ENCODE data around the gene PALS1.
"Not testable (repeated sequence)": the region's sequence is repeated elsewhere in the genome, so short reads cannot be mapped to it uniquely, and the experiment has no call there.

Gene PALS1

GRCh38 chr14:67273281-67273680 lies 32.0 kb downstream of the PALS1 start:
- no CpG with 5 or more reads among the region's 3 CpGs for WGBS (ENCODE audit: extremely low coverage, insufficient coverage, low lambda C conversion rate)

GRCh38 chr14:67276131-67276530 lies 34.9 kb downstream of the PALS1 start:
- H3K27me3 ChIP-seq (ENCODE audit: insufficient read depth, low read length, poor library complexity), result no peaks in the 10 kb centered on the region
- DNase-seq, result no peak
- H2AK5ac ChIP-seq (ENCODE audit: low read length), result no peak overlapping the region
- no peak overlapping the region for H2BK120ac ChIP-seq (ENCODE audit: low read depth, low read length)
- H3K23ac ChIP-seq (ENCODE audit: low read length), result no peak overlapping the region
- no peak overlapping the region for H4K8ac ChIP-seq (ENCODE audit: low read depth, low read length)
- H2BK5ac ChIP-seq (ENCODE audit: low read length), result no peak overlapping the region
- peaks cover 2% of the 10 kb centered on the region for H3K79me2 ChIP-seq (ENCODE audit: control insufficient read depth, insufficient read depth, low read length)
- no peak overlapping the region for H3K18ac ChIP-seq (ENCODE audit: low read length)
- H3K27ac ChIP-seq (ENCODE audit: low read depth, low read length), result no peak overlapping the region
- H3K56ac ChIP-seq (ENCODE audit: low read length), result no peak overlapping the region
- H3K79me1 ChIP-seq (ENCODE audit: low read length), result peaks cover 7% of the 10 kb centered on the region
- no peak overlapping the region for H2BK15ac ChIP-seq (replicated peaks; ENCODE audit: low read depth)
- no peak overlapping the region for H3K9ac ChIP-seq (ENCODE audit: low read length)
- H3K4ac ChIP-seq (ENCODE audit: low read depth, low read length), result no peak overlapping the region
- no peak overlapping the region for H3K4me2 ChIP-seq (ENCODE audit: low read length)
- H4K5ac ChIP-seq (ENCODE audit: low read length), result no peak overlapping the region
- no peaks in the 10 kb centered on the region for H3K4me1 ChIP-seq (ENCODE audit: control insufficient read depth, low read depth, low read length)
- no peaks in the 10 kb centered on the region for H3K36me3 ChIP-seq (ENCODE audit: control insufficient read depth, insufficient read depth, low read length)
- no peak overlapping the region for H3K4me3 ChIP-seq (ENCODE audit: low read length)

More at GRCh38 chr14:67273281-67273680, 32.0 kb downstream of the PALS1 start:
- H2AK5ac ChIP-seq (ENCODE audit: low read length); H3K27me3 ChIP-seq (ENCODE audit: insufficient read depth, low read length, poor library complexity); H3K27ac ChIP-seq (ENCODE audit: low read depth, low read length); H2BK5ac ChIP-seq (ENCODE audit: low read length); H3K23ac ChIP-seq (ENCODE audit: low read length); H4K8ac ChIP-seq (ENCODE audit: low read depth, low read length); H3K4me3 ChIP-seq (ENCODE audit: low read length); H3K79me2 ChIP-seq (ENCODE audit: control insufficient read depth, insufficient read depth, low read length); H3K4me2 ChIP-seq (ENCODE audit: low read length); H3K36me3 ChIP-seq (ENCODE audit: control insufficient read depth, insufficient read depth, low read length); H2BK120ac ChIP-seq (ENCODE audit: low read depth, low read length); H2BK15ac ChIP-seq (replicated peaks; ENCODE audit: low read depth); H3K56ac ChIP-seq (ENCODE audit: low read length); H4K5ac ChIP-seq (ENCODE audit: low read length); H3K9ac ChIP-seq (ENCODE audit: low read length); H3K4ac ChIP-seq (ENCODE audit: low read depth, low read length); H3K4me1 ChIP-seq (ENCODE audit: control insufficient read depth, low read depth, low read length); H3K18ac ChIP-seq (ENCODE audit: low read length); DNase-seq; H3K79me1 ChIP-seq (ENCODE audit: low read length): not testable (repeated sequence)

- Histone ChIP-seq H3K27me3 (ENCODE audit: insufficient read depth, low read length, poor library complexity) (no peaks in the 10 kb centered on the region), H4K8ac (ENCODE audit: low read depth, low read length) (no peak overlapping the region), H3K79me2 (ENCODE audit: control insufficient read depth, insufficient read depth, low read length) (no peaks in the 10 kb centered on the region), H3K4me1 (ENCODE audit: control insufficient read depth, low read depth, low read length) (no peaks in the 10 kb centered on the region), H3K9ac (ENCODE audit: low read length) (no peak overlapping the region), H3K23ac (ENCODE audit: low read length) (no peak overlapping the region), H3K4me3 (ENCODE audit: low read length) (no peak overlapping the region), H4K5ac (ENCODE audit: low read length) (no peak overlapping the region), H3K36me3 (ENCODE audit: control insufficient read depth, insufficient read depth, low read length) (no peaks in the 10 kb centered on the region), H2BK5ac (ENCODE audit: low read length) (no peak overlapping the region), H3K27ac (ENCODE audit: low read depth, low read length) (no peak overlapping the region), H2BK120ac (ENCODE audit: low read depth, low read length) (no peak overlapping the region), H3K79me1 (ENCODE audit: low read length) (peaks cover 2% of the 10 kb centered on the region), H3K18ac (ENCODE audit: low read length) (no peak overlapping the region), H3K56ac (ENCODE audit: low read length) (no peak overlapping the region), H2AK5ac (ENCODE audit: low read length) (no peak overlapping the region), H3K4me2 (ENCODE audit: low read length) (no peak overlapping the region), H3K4ac (ENCODE audit: low read depth, low read length) (no peak overlapping the region), H2BK15ac (replicated peaks; ENCODE audit: low read depth) (no peak overlapping the region)
- no peak for DNase-seq
- no CpG with 5 or more reads among the region's 2 CpGs for WGBS (ENCODE audit: extremely low coverage, insufficient coverage, low lambda C conversion rate)
Observed at GRCh38 chr14:67280506-67280905, 39.3 kb downstream of the PALS1 start.

- H3K27me3 ChIP-seq (ENCODE audit: insufficient read depth, low read length, poor library complexity), result no peaks in the 10 kb centered on the region
- peak; percentile 51 for DNase-seq
- H3K27ac ChIP-seq (ENCODE audit: low read depth, low read length), result no peak overlapping the region
- no CpG with 5 or more reads among the region's 2 CpGs for WGBS (ENCODE audit: extremely low coverage, insufficient coverage, low lambda C conversion rate)
- H2BK5ac ChIP-seq (ENCODE audit: low read length), result no peak overlapping the region
- H3K9ac ChIP-seq (ENCODE audit: low read length), result no peak overlapping the region
- H4K8ac ChIP-seq (ENCODE audit: low read depth, low read length), result no peak overlapping the region
- H3K23ac ChIP-seq (ENCODE audit: low read length), result no peak overlapping the region
- no peaks in the 10 kb centered on the region for H3K79me1 ChIP-seq (ENCODE audit: low read length)
- H4K5ac ChIP-seq (ENCODE audit: low read length), result no peak overlapping the region
- no peak overlapping the region for H2AK5ac ChIP-seq (ENCODE audit: low read length)
- no peak overlapping the region for H2BK120ac ChIP-seq (ENCODE audit: low read depth, low read length)
- peak overlapping the region; percentile 46 for H3K56ac ChIP-seq (ENCODE audit: low read length)
- H3K18ac ChIP-seq (ENCODE audit: low read length), result no peak overlapping the region
- H3K4me3 ChIP-seq (ENCODE audit: low read length), result no peak overlapping the region
- no peaks in the 10 kb centered on the region for H3K79me2 ChIP-seq (ENCODE audit: control insufficient read depth, insufficient read depth, low read length)
- H3K4me1 ChIP-seq (ENCODE audit: control insufficient read depth, low read depth, low read length), result no peaks in the 10 kb centered on the region
- no peak overlapping the region for H3K4me2 ChIP-seq (ENCODE audit: low read length)
- no peak overlapping the region for H2BK15ac ChIP-seq (replicated peaks; ENCODE audit: low read depth)
- H3K36me3 ChIP-seq (ENCODE audit: control insufficient read depth, insufficient read depth, low read length), result no peaks in the 10 kb centered on the region
- H3K4ac ChIP-seq (ENCODE audit: low read depth, low read length), result no peak overlapping the region
Observed at GRCh38 chr14:67285876-67286452, 44.7 kb downstream of the PALS1 start.

Measured in mesendoderm (in vitro differentiated cells).